CD14-positive monocyte (primary cell): ENCODE results near the gene APOBEC2. TPM values are rescaled to one million over a fixed set of nuclear protein-coding genes. Genes with fewer than 3 reads are reported as not detected.

Source experiments
- DNase-seq, 3 donors: peaks; one replicate each; pipeline ENCODE4 v3.0.0-alpha.2; 2011 to 2022
- H2AFZ ChIP-seq: 2 replicates; pipeline ENCODE4 v1.6.0; 2012; ENCODE audit warnings: mild to moderate bottlenecking, low read depth, low read length, inconsistent platforms; ENCODE audit not compliant: insufficient read depth, poor library complexity, severe bottlenecking
- H3K27ac ChIP-seq, 2 donors: 1 replicate in 1 of 2; 2 replicates in 1 of 2; pipeline ENCODE4 v1.5.1; 2012 to 2013; ENCODE audit warnings: low read length in 2 of 2, control low read depth in 1 of 2, inconsistent platforms in 1 of 2, low read depth in 1 of 2, mild to moderate bottlenecking in 1 of 2
- H3K27me3 ChIP-seq, 2 donors: one replicate each; pipeline versions ENCODE4 v1.6.0 to v1.6.1; 2011 to 2013; ENCODE audit warnings: low read length in 2 of 2; ENCODE audit not compliant: control insufficient read depth in 2 of 2, insufficient read depth in 2 of 2
- H3K36me3 ChIP-seq, 2 donors: replicated peaks in 1 of 2; 1 replicate in 1 of 2; 2 replicates in 1 of 2; pipeline versions ENCODE4 v1.5.1 to v1.6.1; 2012 to 2013; ENCODE audit warnings: low read length in 2 of 2, control low read depth in 1 of 2, inconsistent platforms in 1 of 2, mild to moderate bottlenecking in 1 of 2; ENCODE audit not compliant: insufficient read depth in 2 of 2, control insufficient read depth in 1 of 2
- H3K4me1 ChIP-seq, 2 donors: 1 replicate in 1 of 2; 2 replicates in 1 of 2; pipeline versions ENCODE4 v1.5.1 to v1.6.1; 2012 to 2013; ENCODE audit warnings: low read length in 2 of 2, control low read depth in 1 of 2, inconsistent platforms in 1 of 2, mild to moderate bottlenecking in 1 of 2, moderate library complexity in 1 of 2; ENCODE audit not compliant: insufficient read depth in 2 of 2, control insufficient read depth in 1 of 2
- H3K4me2 ChIP-seq: replicated peaks from 2 replicates; pipeline ENCODE3; 2012; ENCODE audit warnings: low read length, moderate library complexity, mild to moderate bottlenecking; ENCODE audit not compliant: poor library complexity, severe bottlenecking; ENCODE audit errors: extremely low read depth
- H3K4me3 ChIP-seq, 3 experiments: fragments of 200-600 bp in 1 of 3; sonication (generic) in 1 of 3; replicated peaks in 1 of 3; 1 replicate in 2 of 3; 2 replicates in 1 of 3; pipeline ENCODE4 v1.5.1; 2011 to 2013; ENCODE audit warnings: low read length in 3 of 3, mild to moderate bottlenecking in 3 of 3, control low read depth in 2 of 3, low read depth in 2 of 3, inconsistent platforms in 1 of 3, moderate library complexity in 1 of 3
- H3K79me2 ChIP-seq: 2 replicates; pipeline ENCODE4 v1.6.0; 2012; ENCODE audit warnings: mild to moderate bottlenecking, control low read depth, inconsistent platforms, low read length, moderate library complexity; ENCODE audit not compliant: insufficient read depth
- H3K9ac ChIP-seq: 2 replicates; pipeline ENCODE4 v1.6.0; 2017; ENCODE audit warnings: low read length, mild to moderate bottlenecking; ENCODE audit not compliant: insufficient read depth, poor library complexity, severe bottlenecking
- H3K9me3 ChIP-seq, 2 donors: replicated peaks in 1 of 2; 1 replicate in 1 of 2; 2 replicates in 1 of 2; pipeline versions ENCODE4 v1.5.1 to v1.6.1; 2012 to 2013; ENCODE audit warnings: low read length in 2 of 2, control low read depth in 1 of 2; ENCODE audit not compliant: control insufficient read depth in 1 of 2, insufficient read depth in 1 of 2
- H4K20me1 ChIP-seq: 2 replicates; pipeline ENCODE4 v1.6.0; 2012; ENCODE audit warnings: mild to moderate bottlenecking, low read length, control low read depth, moderate library complexity; ENCODE audit not compliant: insufficient read depth
- H3K27ac Mint-ChIP-seq, 7 donors: one replicate each; pipeline ENCODE4 v1.8.0; 2020; ENCODE audit warnings: mild to moderate bottlenecking in 7 of 7, mixed read lengths in 7 of 7, moderate library complexity in 6 of 7, inconsistent platforms in 2 of 7
- H3K27me3 Mint-ChIP-seq, 3 donors: one replicate each; pipeline ENCODE4 v1.8.0; 2021 to 2022; ENCODE audit warnings: low read depth in 3 of 3, mild to moderate bottlenecking in 3 of 3, mixed read lengths in 3 of 3, moderate library complexity in 3 of 3, inconsistent platforms in 1 of 3
- H3K36me3 Mint-ChIP-seq, 2 donors: one replicate each; pipeline ENCODE4 v1.8.0; 2020; ENCODE audit warnings: mixed read lengths in 2 of 2, inconsistent platforms in 1 of 2, mild to moderate bottlenecking in 1 of 2
- H3K4me1 Mint-ChIP-seq: one replicate; pipeline ENCODE4 v1.8.0; 2020; ENCODE audit warnings: mild to moderate bottlenecking, mixed read lengths
- H3K4me3 Mint-ChIP-seq, 2 donors: one replicate each; pipeline ENCODE4 v1.8.0; 2020; ENCODE audit warnings: mild to moderate bottlenecking in 2 of 2, mixed read lengths in 2 of 2, moderate library complexity in 1 of 2
- H3K9me3 Mint-ChIP-seq, 7 donors: one replicate each; pipeline ENCODE4 v1.8.0; 2020 to 2022; ENCODE audit warnings: mixed read lengths in 7 of 7, mild to moderate bottlenecking in 6 of 7, moderate library complexity in 6 of 7, inconsistent platforms in 2 of 7
- WGBS: methylation state at CpG from one replicate; pipeline ENCODE4 v1.1.5; 2013; ENCODE audit warnings: missing lambda C conversion rate; ENCODE audit not compliant: insufficient coverage; 5-methylcytosine and 5-hydroxymethylcytosine counted together
- intact Hi-C, 2 donors: fragments of 100-400 bp; cut with micrococcal nuclease; formaldehyde crosslinking; loops; one replicate each; pipeline versions ENCODE4 v1.15.0 to v1.15.1; 2023
- polyA plus RNA-seq, 3 donors: library from polyadenylated mRNA; depleted of rRNA in 1 of 3; unstranded in 2 of 3; stranded (reverse) in 1 of 3; fragments of 300-500 nt in 2 of 3; fragments of >200 nt in 1 of 3; fragmentation: Illumina TruSeq in 2 of 3; gene quantifications; 1 replicate in 2 of 3; 2 replicates in 1 of 3; pipeline ENCODE4 v1.2.3, GENCODE V29; 2012 to 2021
- TF ChIP-seq, protein P1 (sequence below): fragments of 200-600 bp; IDR thresholded peaks from one replicate; pipeline ENCODE4 v1.8.0; 2022; ENCODE audit warnings: antibody characterized with exemption, mild to moderate bottlenecking

APOBEC2 gene
- polyA plus RNA-seq, 3 donors, result 0.14 to 0.42 TPM; not detected in 1

DNA sequence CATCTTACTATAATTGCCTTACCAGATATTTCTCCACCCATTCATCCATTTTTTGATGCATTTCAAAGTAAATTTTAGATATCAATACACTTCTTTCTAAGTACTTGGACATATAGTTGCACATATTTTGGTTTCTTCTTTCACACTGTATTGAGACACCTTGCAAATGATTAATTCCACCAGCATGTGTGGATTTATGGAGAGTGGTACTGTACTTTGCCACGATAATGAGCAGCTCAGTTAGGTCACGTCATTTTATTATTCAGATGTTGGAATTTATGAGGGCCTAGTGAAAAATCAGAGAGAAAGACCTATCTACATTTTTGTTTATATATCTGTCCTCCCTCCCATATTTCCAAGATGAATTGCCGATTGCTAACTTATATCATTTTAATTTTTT lies 25.1 kb downstream of the APOBEC2 start:
- Histone ChIP-seq H3K27me3 (no peaks in the 10 kb centered on the region), H3K4me3 (no peak overlapping the region), H3K9ac (no peak overlapping the region), H3K4me1 (peaks cover 20 to 26% of the 10 kb centered on the region in 2 donors), H3K36me3 (peaks cover 34 to 52% of the 10 kb centered on the region in 2 donors), H2AFZ (no peak overlapping the region), H3K79me2 (peaks cover 91% of the 10 kb centered on the region), H3K27ac (no peak overlapping the region), H3K4me2 (no peak overlapping the region), H4K20me1 (peaks cover 52% of the 10 kb centered on the region), H3K9me3 (no peaks in the 10 kb centered on the region)
- no peaks in the 10 kb centered on the region for H3K27me3 Mint-ChIP-seq
- peaks cover 41 to 42% of the 10 kb centered on the region in 2 donors for H3K36me3 Mint-ChIP-seq
- WGBS, result no CpG with 5 or more reads among the region's 3 CpGs
- peaks cover 30% of the 10 kb centered on the region for H3K4me1 Mint-ChIP-seq
- no peak overlapping the region for H3K27ac Mint-ChIP-seq
- H3K4me3 Mint-ChIP-seq, result no peak overlapping the region
- TF ChIP-seq, protein P1, sequence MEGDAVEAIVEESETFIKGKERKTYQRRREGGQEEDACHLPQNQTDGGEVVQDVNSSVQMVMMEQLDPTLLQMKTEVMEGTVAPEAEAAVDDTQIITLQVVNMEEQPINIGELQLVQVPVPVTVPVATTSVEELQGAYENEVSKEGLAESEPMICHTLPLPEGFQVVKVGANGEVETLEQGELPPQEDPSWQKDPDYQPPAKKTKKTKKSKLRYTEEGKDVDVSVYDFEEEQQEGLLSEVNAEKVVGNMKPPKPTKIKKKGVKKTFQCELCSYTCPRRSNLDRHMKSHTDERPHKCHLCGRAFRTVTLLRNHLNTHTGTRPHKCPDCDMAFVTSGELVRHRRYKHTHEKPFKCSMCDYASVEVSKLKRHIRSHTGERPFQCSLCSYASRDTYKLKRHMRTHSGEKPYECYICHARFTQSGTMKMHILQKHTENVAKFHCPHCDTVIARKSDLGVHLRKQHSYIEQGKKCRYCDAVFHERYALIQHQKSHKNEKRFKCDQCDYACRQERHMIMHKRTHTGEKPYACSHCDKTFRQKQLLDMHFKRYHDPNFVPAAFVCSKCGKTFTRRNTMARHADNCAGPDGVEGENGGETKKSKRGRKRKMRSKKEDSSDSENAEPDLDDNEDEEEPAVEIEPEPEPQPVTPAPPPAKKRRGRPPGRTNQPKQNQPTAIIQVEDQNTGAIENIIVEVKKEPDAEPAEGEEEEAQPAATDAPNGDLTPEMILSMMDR, result no peak
- intact Hi-C loops, result loop anchor here in 1 of 2 donors (10.0 kb wide), 1 partner anchor 657 kb away; the partner anchor contains the start of gene TFEB
- no peak for DNase-seq
- no peaks in the 10 kb centered on the region for H3K9me3 Mint-ChIP-seq

DNA sequence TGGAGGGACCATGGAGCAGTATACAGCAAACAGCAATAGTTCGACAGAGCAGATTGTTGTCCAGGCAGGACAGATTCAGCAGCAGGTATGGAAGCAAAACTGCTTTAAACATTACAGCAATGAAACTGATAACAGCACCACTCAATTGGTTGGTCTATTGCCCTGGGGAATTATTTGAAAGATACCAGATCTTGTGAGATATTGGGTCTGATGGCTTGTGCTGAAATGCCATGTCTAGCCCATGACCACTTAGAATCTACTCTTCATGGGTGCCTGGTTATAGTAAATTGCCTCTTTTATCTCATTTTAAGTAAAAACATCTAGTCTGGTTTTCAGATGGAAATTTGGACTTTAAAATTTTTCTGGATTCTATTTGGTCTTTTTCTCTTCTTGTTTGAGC lies 26.1 kb downstream of the APOBEC2 start:
- H3K27me3 Mint-ChIP-seq, result no peaks in the 10 kb centered on the region
- WGBS, result 100% methylated on average over 1 of the region's 1 CpG
- Histone ChIP-seq H3K9ac (no peak overlapping the region), H2AFZ (no peak overlapping the region), H3K9me3 (no peaks in the 10 kb centered on the region), H3K4me2 (no peak overlapping the region), H3K27ac (peak overlapping the region in 1 of 2 donors; percentile 27), H3K27me3 (no peaks in the 10 kb centered on the region), H3K4me1 (peaks cover 18 to 24% of the 10 kb centered on the region in 2 donors), H3K79me2 (peaks cover 81% of the 10 kb centered on the region), H4K20me1 (peaks cover 57% of the 10 kb centered on the region), H3K4me3 (no peak overlapping the region), H3K36me3 (peaks cover 43 to 62% of the 10 kb centered on the region in 2 donors)
- H3K27ac Mint-ChIP-seq, result peak overlapping the region in 1 of 7 donors; percentile 7
- peaks cover 28% of the 10 kb centered on the region for H3K4me1 Mint-ChIP-seq
- intact Hi-C loops, result loop anchor here in 1 of 2 donors (10.0 kb wide), 1 partner anchor 656 kb away; the partner anchor contains the start of gene TFEB
- H3K4me3 Mint-ChIP-seq, result no peak overlapping the region
- H3K36me3 Mint-ChIP-seq, result peaks cover 51 to 52% of the 10 kb centered on the region in 2 donors
- H3K9me3 Mint-ChIP-seq, result no peaks in the 10 kb centered on the region
- DNase-seq, result no peak
- TF ChIP-seq, protein P1, result no peak
